GM12878 (cell line): ENCODE results near the gene THSD8. TPM values are rescaled to one million over a fixed set of nuclear protein-coding genes. Genes with fewer than 3 reads are reported as not detected.

Experiments
- BCL11A ChIP-seq: IDR thresholded peaks from 2 replicates; pipeline ENCODE4 v1.6.1; 2011; ENCODE audit warnings: low read depth, low read length
- EGR1 ChIP-seq, 2 experiments: IDR thresholded peaks; 1 replicate in 1 of 2; 2 replicates in 1 of 2; pipeline ENCODE4 v1.6.1; 2011 to 2012; ENCODE audit warnings: low read depth in 2 of 2, low read length in 2 of 2, borderline replicate concordance in 1 of 2, mild to moderate bottlenecking in 1 of 2, moderate library complexity in 1 of 2
- IKZF2 ChIP-seq, 2 experiments: fragments of 450-650 bp; IDR thresholded peaks; 2 replicates each; pipeline ENCODE4 v1.6.1; 2017; ENCODE audit warnings: mild to moderate bottlenecking in 2 of 2, moderate library complexity in 2 of 2
- NR2C2 ChIP-seq: IDR thresholded peaks from 2 replicates; pipeline ENCODE4 v1.6.1; 2011; ENCODE audit warnings: borderline replicate concordance, low read depth; ENCODE audit not compliant: control insufficient read depth, insufficient read length
- POLR2A ChIP-seq: IDR thresholded peaks from 2 replicates; pipeline ENCODE4 v1.6.1; 2011; ENCODE audit warnings: low read depth, mild to moderate bottlenecking, low read length
- POLR2AphosphoS5 ChIP-seq: IDR thresholded peaks from 2 replicates; pipeline ENCODE4 v1.6.1; 2011; ENCODE audit warnings: mild to moderate bottlenecking, low read length, inconsistent platforms
- RB1 ChIP-seq: fragments of 450-650 bp; formaldehyde crosslinking; IDR thresholded peaks from 2 replicates; pipeline ENCODE4 v1.6.1; 2017; ENCODE audit warnings: mild to moderate bottlenecking, borderline replicate concordance
- SMAD1 ChIP-seq: fragments of 450-650 bp; IDR thresholded peaks from 2 replicates; pipeline ENCODE4 v1.6.1; 2018; ENCODE audit warnings: mild to moderate bottlenecking, low read depth; ENCODE audit not compliant: partially characterized antibody
- SREBF1 ChIP-seq: IDR thresholded peaks from 2 replicates; pipeline ENCODE4 v1.6.1; 2012; ENCODE audit warnings: mild to moderate bottlenecking, low read length
- YBX1 ChIP-seq: fragments of 450-650 bp; IDR thresholded peaks from 2 replicates; pipeline ENCODE4 v1.6.1; 2016; ENCODE audit warnings: antibody characterized with exemption
- YY1 ChIP-seq: IDR thresholded peaks from 2 replicates; pipeline ENCODE4 v1.6.1; 2011; ENCODE audit warnings: low read depth, mild to moderate bottlenecking, low read length
- ZNF217 ChIP-seq: fragments of 450-650 bp; IDR thresholded peaks from 2 replicates; pipeline ENCODE4 v1.6.1; 2017; ENCODE audit warnings: antibody characterized with exemption, mild to moderate bottlenecking
- polyA plus RNA-seq, 11 experiments: library from polyadenylated mRNA; depleted of rRNA in 4 of 11; unstranded in 6 of 11; stranded (reverse) in 5 of 11; fragments of >200 nt; fragmentation: Nextera tagmentation in 4 of 11; fragmentation: Illumina TruSeq in 1 of 11; extraction: Ambion mirVana in 4 of 11; extraction: Trizol in 1 of 11; gene quantifications; 1 replicate in 1 of 11; 2 replicates in 10 of 11; pipeline versions ENCODE4 v1.2.1 to v1.2.3, GENCODE V29; 2011 to 2016; ENCODE audit warnings: inconsistent platforms in 2 of 11, missing spikeins in 2 of 11, low read depth in 1 of 11
- total RNA-seq, 4 experiments: library from RNA; depleted of rRNA in 3 of 4; stranded (reverse); fragments of >200 nt in 3 of 4; fragmentation: Illumina TruSeq in 1 of 4; extraction: Trizol in 1 of 4; gene quantifications; 2 replicates each; pipeline versions ENCODE4 v1.2.1 to v1.2.3, GENCODE V29; 2013 to 2021
- TF ChIP-seq, protein P1 (sequence below): fragments of 450-650 bp; IDR thresholded peaks from 2 replicates; pipeline ENCODE4 v1.6.1; 2016; ENCODE audit warnings: mild to moderate bottlenecking, moderate library complexity, borderline replicate concordance
- TF ChIP-seq, protein P2 (sequence below): IDR thresholded peaks from 2 replicates; pipeline ENCODE4 v1.6.1; 2012; ENCODE audit warnings: low read depth, low read length, improper control_type of control experiment
- TF ChIP-seq, protein P3 (sequence below): fragments of 450-650 bp; IDR thresholded peaks from 2 replicates; pipeline ENCODE4 v1.6.1; 2017; ENCODE audit warnings: antibody characterized with exemption, mild to moderate bottlenecking, moderate library complexity
- TF ChIP-seq, protein P4 (sequence below): IDR thresholded peaks from 2 replicates; pipeline ENCODE4 v1.6.1; 2011; ENCODE audit warnings: borderline replicate concordance, low read depth, mild to moderate bottlenecking, moderate library complexity, low read length; ENCODE audit not compliant: insufficient read depth, poor library complexity, severe bottlenecking
- TF ChIP-seq, protein P5 (sequence below): IDR thresholded peaks from 2 replicates; pipeline ENCODE4 v1.6.1; 2012; ENCODE audit warnings: low read depth, low read length, improper control_type of control experiment

THSD8 gene
- total and polyA plus RNA-seq, 10 of the 15 experiments (the other 5 are each of a cell fraction or from before 2014, with no cell fraction given) = 0.24 to 32.3 (median 21.3) TPM; not detected in 2

DNA sequence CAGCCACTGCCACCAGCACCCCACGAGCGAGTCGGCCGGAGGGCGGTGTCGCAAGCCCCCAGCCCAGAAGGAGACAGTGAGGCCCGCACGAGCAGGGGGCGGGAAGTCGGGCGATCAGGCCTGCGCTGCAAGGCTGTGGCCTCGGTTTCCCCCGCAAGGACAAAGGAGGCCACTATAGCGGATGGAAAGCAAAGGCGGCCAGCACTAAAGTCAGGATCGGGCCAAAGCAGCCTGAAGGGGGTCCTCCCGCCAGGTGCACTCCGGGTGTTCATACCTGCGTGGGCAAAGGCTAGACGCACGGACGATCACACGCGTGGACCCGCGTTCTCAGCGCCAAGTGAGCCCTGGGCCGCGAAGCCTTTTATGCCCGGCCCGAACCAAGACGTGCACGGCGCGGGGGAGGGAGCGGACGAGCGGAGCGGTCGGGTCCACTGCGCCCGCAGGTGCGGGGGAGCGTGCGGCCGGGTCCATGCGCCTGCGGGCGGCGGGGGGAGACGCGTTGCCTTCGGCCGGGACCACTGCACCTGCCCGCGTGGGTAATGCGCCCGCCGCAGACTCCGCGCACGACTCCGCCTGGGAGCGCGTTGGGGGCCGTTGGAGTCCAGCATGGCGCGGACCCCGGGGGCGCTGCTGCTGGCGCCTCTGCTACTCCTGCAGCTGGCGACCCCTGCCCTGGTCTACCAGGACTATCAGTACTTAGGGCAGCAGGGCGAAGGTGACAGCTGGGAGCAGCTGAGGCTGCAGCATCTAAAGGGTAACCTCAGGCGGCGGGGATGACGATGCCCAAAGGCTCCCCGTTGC is at the start of gene THSD8, which contains the start of gene PRDX2 (continued):
- TF ChIP-seq EGR1 (IDR thresholded peaks at IDR 0.05; ENCODE audit: borderline replicate concordance in 1 of 2, low read depth in 2 of 2, low read length in 2 of 2) = peak in 1 of 2 experiments; percentile 78; a peak in 2 of 3 replicates
- peak; percentile 100 for TF ChIP-seq POLR2A
- TF ChIP-seq, protein P1, sequence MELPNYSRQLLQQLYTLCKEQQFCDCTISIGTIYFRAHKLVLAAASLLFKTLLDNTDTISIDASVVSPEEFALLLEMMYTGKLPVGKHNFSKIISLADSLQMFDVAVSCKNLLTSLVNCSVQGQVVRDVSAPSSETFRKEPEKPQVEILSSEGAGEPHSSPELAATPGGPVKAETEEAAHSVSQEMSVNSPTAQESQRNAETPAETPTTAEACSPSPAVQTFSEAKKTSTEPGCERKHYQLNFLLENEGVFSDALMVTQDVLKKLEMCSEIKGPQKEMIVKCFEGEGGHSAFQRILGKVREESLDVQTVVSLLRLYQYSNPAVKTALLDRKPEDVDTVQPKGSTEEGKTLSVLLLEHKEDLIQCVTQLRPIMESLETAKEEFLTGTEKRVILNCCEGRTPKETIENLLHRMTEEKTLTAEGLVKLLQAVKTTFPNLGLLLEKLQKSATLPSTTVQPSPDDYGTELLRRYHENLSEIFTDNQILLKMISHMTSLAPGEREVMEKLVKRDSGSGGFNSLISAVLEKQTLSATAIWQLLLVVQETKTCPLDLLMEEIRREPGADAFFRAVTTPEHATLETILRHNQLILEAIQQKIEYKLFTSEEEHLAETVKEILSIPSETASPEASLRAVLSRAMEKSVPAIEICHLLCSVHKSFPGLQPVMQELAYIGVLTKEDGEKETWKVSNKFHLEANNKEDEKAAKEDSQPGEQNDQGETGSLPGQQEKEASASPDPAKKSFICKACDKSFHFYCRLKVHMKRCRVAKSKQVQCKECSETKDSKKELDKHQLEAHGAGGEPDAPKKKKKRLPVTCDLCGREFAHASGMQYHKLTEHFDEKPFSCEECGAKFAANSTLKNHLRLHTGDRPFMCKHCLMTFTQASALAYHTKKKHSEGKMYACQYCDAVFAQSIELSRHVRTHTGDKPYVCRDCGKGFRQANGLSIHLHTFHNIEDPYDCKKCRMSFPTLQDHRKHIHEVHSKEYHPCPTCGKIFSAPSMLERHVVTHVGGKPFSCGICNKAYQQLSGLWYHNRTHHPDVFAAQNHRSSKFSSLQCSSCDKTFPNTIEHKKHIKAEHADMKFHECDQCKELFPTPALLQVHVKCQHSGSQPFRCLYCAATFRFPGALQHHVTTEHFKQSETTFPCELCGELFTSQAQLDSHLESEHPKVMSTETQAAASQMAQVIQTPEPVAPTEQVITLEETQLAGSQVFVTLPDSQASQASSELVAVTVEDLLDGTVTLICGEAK = no peak
- no peak for TF ChIP-seq BCL11A
- TF ChIP-seq SREBF1 = peak; percentile 99
- TF ChIP-seq NR2C2 = no peak
- no peak for TF ChIP-seq SMAD1
- peak; percentile 31; the same call in 1 of the 2 replicates for TF ChIP-seq YY1
- TF ChIP-seq, protein P2, sequence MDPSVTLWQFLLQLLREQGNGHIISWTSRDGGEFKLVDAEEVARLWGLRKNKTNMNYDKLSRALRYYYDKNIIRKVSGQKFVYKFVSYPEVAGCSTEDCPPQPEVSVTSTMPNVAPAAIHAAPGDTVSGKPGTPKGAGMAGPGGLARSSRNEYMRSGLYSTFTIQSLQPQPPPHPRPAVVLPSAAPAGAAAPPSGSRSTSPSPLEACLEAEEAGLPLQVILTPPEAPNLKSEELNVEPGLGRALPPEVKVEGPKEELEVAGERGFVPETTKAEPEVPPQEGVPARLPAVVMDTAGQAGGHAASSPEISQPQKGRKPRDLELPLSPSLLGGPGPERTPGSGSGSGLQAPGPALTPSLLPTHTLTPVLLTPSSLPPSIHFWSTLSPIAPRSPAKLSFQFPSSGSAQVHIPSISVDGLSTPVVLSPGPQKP = 0 out of 2 replicates have a peak, but pooled peaks have one; percentile 18
- TF ChIP-seq, protein P3, sequence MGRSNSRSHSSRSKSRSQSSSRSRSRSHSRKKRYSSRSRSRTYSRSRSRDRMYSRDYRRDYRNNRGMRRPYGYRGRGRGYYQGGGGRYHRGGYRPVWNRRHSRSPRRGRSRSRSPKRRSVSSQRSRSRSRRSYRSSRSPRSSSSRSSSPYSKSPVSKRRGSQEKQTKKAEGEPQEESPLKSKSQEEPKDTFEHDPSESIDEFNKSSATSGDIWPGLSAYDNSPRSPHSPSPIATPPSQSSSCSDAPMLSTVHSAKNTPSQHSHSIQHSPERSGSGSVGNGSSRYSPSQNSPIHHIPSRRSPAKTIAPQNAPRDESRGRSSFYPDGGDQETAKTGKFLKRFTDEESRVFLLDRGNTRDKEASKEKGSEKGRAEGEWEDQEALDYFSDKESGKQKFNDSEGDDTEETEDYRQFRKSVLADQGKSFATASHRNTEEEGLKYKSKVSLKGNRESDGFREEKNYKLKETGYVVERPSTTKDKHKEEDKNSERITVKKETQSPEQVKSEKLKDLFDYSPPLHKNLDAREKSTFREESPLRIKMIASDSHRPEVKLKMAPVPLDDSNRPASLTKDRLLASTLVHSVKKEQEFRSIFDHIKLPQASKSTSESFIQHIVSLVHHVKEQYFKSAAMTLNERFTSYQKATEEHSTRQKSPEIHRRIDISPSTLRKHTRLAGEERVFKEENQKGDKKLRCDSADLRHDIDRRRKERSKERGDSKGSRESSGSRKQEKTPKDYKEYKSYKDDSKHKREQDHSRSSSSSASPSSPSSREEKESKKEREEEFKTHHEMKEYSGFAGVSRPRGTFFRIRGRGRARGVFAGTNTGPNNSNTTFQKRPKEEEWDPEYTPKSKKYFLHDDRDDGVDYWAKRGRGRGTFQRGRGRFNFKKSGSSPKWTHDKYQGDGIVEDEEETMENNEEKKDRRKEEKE = peak; percentile 92
- TF ChIP-seq RB1 = peak; percentile 89
- TF ChIP-seq YBX1 = no peak
- TF ChIP-seq, protein P4, sequence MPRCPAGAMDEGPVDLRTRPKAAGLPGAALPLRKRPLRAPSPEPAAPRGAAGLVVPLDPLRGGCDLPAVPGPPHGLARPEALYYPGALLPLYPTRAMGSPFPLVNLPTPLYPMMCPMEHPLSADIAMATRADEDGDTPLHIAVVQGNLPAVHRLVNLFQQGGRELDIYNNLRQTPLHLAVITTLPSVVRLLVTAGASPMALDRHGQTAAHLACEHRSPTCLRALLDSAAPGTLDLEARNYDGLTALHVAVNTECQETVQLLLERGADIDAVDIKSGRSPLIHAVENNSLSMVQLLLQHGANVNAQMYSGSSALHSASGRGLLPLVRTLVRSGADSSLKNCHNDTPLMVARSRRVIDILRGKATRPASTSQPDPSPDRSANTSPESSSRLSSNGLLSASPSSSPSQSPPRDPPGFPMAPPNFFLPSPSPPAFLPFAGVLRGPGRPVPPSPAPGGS = no peak
- TF ChIP-seq ZNF217 = 0 out of 2 replicates have a peak, but pooled peaks have one; percentile 29
- TF ChIP-seq IKZF2 (IDR thresholded peaks at IDR 0.05) = no peak
- TF ChIP-seq, protein P5, sequence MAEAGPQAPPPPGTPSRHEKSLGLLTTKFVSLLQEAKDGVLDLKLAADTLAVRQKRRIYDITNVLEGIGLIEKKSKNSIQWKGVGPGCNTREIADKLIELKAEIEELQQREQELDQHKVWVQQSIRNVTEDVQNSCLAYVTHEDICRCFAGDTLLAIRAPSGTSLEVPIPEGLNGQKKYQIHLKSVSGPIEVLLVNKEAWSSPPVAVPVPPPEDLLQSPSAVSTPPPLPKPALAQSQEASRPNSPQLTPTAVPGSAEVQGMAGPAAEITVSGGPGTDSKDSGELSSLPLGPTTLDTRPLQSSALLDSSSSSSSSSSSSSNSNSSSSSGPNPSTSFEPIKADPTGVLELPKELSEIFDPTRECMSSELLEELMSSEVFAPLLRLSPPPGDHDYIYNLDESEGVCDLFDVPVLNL = 0 out of 2 replicates have a peak, but pooled peaks have one; percentile 14
- peak; percentile 99 for TF ChIP-seq POLR2AphosphoS5
